ENCODE results near the gene MYL10. TPM values are rescaled to one million over a fixed set of nuclear protein-coding genes. Genes with fewer than 3 reads are reported as not detected.
"Not testable (repeated sequence)": the region's sequence is repeated elsewhere in the genome, so short reads cannot be mapped to it uniquely, and the experiment has no call there.

MYL10 gene
- total RNA-seq, 2 donors from 2014 or later, result not detected

- no peak overlapping the region for H3K27ac ChIP-seq
- no peaks in the 10 kb centered on the region for H3K36me3 ChIP-seq
- intact Hi-C loops (cut with DNase I), result loop anchor here (10.0 kb wide), 2 partner anchors 209 to 629 kb away; partner anchors contain the start of gene CUX1
- no peaks in the 10 kb centered on the region for H3K27me3 ChIP-seq
- no peaks in the 10 kb centered on the region for H3K9me3 ChIP-seq
- no peak for DNase-seq
- no peak overlapping the region for H3K4me3 ChIP-seq
- no peak for TF ChIP-seq CTCF (IDR thresholded peaks at IDR 0.05)
- H3K4me1 ChIP-seq, result no peaks in the 10 kb centered on the region
- no peak overlapping the region for H3K9ac ChIP-seq (ENCODE audit: low read depth in 2 of 2, low read length in 2 of 2)
Measured at GRCh38 chr7:101605611-101606497, 23.2 kb downstream of the MYL10 start.

- H3K36me3 ChIP-seq; DNase-seq; H3K27ac ChIP-seq; H3K4me1 ChIP-seq; H3K4me3 ChIP-seq; H3K9ac ChIP-seq (ENCODE audit: low read depth in 2 of 2, low read length in 2 of 2); H3K27me3 ChIP-seq; H3K9me3 ChIP-seq: not testable (repeated sequence)
- intact Hi-C loops (cut with DNase I), result loop anchor here (10.0 kb wide), 2 partner anchors 210 to 630 kb away; partner anchors contain the start of gene CUX1
Measured at GRCh38 chr7:101604934-101605332, 24.2 kb downstream of the MYL10 start.

GRCh38 chr7:101604331-101604933 lies 24.7 kb downstream of the MYL10 start:
- no peaks in the 10 kb centered on the region for H3K27me3 ChIP-seq
- TF ChIP-seq CTCF (IDR thresholded peaks at IDR 0.05), result no peak
- DNase-seq, result no peak
- intact Hi-C loops (cut with DNase I), result loop anchor here (10.0 kb wide), 2 partner anchors 210 to 630 kb away; partner anchors contain the start of gene CUX1
- H3K9me3 ChIP-seq, result no peaks in the 10 kb centered on the region
- no peak overlapping the region for H3K9ac ChIP-seq (ENCODE audit: low read depth in 2 of 2, low read length in 2 of 2)
- no peaks in the 10 kb centered on the region for H3K36me3 ChIP-seq
- H3K4me1 ChIP-seq, result no peaks in the 10 kb centered on the region
- H3K4me3 ChIP-seq, result no peak overlapping the region
- H3K27ac ChIP-seq, result no peak overlapping the region

GRCh38 chr7:101602484-101603241 lies 26.4 kb downstream of the MYL10 start:
- Histone ChIP-seq H3K4me3 (no peak overlapping the region), H3K27ac (no peak overlapping the region), H3K9ac (ENCODE audit: low read depth in 2 of 2, low read length in 2 of 2) (no peak overlapping the region), H3K9me3 (no peaks in the 10 kb centered on the region), H3K36me3 (no peaks in the 10 kb centered on the region), H3K4me1 (no peaks in the 10 kb centered on the region), H3K27me3 (no peaks in the 10 kb centered on the region)
- DNase-seq, result peak; percentile 83
- intact Hi-C loops (cut with DNase I), result loop anchor here (10.0 kb wide), 2 partner anchors 212 to 632 kb away; partner anchors contain the start of gene CUX1
- peak; percentile 84 for TF ChIP-seq CTCF (IDR thresholded peaks at IDR 0.05)

GRCh38 chr7:101602082-101602481 lies 27.0 kb downstream of the MYL10 start:
- H3K4me3 ChIP-seq, result no peak overlapping the region
- H3K4me1 ChIP-seq, result no peaks in the 10 kb centered on the region
- no peak overlapping the region for H3K9ac ChIP-seq (ENCODE audit: low read depth in 2 of 2, low read length in 2 of 2)
- TF ChIP-seq CTCF (IDR thresholded peaks at IDR 0.05), result no peak
- intact Hi-C loops (cut with DNase I), result loop anchor here (10.0 kb wide), 2 partner anchors 213 to 633 kb away; partner anchors contain the start of gene CUX1
- no peaks in the 10 kb centered on the region for H3K36me3 ChIP-seq
- H3K9me3 ChIP-seq, result no peaks in the 10 kb centered on the region
- H3K27me3 ChIP-seq, result no peaks in the 10 kb centered on the region
- no peak overlapping the region for H3K27ac ChIP-seq
- DNase-seq, result no peak
